ENCODE measurements around the gene ENTPD6.

ENTPD6 gene

DNA sequence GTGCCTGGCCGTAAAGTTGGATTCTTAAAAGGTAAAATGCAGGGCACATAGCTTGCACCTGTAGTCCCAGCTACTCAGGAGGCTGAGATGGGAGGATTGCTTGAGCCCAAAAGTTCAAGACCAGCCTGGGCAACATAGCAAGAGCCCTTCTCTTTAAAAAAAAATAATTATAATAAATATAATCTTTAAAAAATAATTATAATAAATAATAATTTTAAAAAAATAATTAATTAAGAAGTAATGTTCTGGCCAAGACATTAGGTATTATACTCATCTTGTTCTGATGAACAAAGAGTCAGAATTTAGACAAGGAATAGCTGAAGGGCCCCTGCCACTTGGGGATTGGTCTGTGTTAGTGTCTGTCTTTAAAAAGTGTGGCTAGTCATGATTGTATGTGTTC lies 13.9 kb downstream of the ENTPD6 start:
- no peak for DNase-seq (ENCODE audit: low read depth in 2 of 2)

DNA sequence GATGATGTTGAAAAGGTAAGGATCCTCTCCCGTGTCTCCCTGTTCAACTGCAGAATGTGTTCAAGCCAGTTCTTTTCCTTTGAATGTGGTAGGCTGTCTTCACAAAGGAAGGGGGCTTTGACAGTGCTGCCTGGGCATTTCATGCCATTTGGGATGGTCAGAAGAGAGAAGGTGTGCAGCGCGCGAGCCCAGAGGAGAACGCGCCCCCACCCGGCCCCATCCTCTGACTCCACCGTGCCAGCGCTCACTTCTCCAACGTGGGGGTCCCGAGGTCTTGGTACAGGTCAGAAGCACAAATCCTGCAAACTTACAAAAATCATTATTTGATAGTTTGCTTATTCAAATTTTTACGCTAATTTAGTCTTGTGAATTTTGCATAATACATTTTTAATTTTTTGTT lies 14.4 kb downstream of the ENTPD6 start:
- DNase-seq (ENCODE audit: low read depth in 2 of 2) = no peak

DNA sequence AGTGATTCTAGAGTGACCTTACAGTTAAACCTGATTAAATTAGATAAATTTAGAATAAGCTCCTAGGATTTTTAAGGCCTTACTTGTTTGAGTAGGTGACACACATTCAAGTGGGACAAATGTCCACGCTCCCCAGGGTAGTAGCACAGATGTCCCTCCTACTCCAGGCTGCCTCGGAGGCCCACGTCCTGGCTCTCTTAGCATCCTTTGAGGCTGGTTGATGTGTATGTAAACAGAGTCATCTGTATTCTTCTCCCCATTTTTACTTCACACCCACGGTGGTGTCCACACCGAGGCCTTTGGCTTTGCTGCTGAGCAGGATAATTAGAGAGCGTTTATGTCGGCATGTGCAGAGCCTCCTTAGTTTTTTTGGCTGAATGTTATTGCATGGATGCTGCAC lies 15.8 kb downstream of the ENTPD6 start:
- DNase-seq (ENCODE audit: low read depth in 2 of 2) = no peak

DNA sequence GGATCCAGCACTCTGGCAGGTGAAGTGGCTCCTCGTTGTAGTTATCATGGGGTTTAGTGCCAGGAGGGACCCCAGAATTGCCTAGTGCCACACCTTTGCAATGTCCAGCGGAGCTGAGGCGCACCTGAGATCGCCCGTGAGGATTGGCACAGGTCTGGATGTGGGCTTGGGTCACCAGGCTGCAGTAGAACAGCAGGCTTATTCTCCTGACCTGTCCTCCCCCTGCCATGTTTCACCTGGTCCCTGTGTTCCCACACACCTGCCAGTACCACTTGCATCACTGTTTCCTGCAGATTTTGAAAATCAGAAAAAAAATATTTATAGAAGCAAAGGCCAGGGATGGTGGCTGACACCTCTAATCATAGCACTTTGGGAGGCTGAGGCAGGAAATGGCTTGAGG lies 16.7 kb downstream of the ENTPD6 start:
- no peak for DNase-seq (ENCODE audit: low read depth in 2 of 2)

DNA sequence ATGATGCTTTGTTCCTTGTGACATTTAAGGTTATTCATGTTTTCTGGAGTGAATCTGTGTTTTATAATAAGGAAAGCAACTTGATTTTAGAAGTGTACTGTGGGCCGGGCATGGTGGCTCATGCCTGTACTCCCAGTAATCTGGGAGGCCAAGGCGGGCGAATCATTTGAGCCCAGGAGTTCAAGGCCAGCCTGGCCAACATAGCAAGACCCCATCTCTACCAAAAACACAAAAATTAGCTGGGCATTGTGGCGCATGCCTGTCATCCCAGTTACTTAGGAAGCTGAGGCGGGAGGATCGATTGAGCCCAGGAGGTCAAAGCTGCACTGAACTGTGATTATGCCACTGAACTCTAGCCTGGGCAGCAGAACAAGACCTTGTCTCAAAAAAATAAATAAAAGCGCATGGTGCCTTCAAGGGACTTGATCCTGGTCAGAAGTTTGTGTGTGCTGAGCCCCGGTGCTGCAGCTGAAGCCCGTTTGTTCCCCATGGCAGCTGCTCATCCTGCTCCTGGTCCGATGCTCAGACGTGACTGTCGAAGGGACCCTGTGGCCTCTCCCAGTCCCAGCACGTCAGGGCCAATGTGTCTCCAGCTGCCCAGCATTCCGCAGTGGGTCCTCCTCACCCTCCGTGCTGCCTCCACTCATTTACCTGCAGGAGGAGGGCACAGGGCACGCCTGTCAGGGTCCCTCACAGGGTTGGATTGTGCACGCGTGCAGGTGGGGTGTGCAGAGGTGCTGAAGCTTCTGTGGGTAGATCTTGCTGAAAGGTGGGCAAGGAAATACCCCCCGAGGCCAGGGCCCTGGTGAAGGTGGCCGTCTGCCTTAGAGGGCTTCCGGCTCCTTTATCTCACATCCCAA lies 18.3 kb downstream of the ENTPD6 start:
- DNase-seq (ENCODE audit: low read depth in 2 of 2) = no peak

DNA sequence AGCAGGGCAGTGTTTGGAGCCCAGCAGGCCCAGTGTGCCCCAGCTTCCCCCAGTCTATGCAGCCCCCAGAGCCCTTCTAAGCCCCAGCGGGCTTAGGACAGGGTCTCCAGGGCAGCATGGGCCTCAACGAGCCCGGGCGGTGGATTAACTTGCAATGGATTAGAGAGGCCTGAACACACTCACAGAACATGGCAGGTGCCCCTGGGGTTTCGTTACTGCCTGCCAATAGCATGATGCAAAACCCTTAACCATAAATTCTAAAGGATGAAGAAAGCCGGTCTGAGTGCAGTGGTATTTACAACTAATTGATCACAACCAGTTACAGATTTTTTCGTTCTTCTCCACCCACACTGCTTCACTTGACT lies 18.9 kb downstream of the ENTPD6 start:
- DNase-seq (ENCODE audit: low read depth in 2 of 2) = no peak

DNA sequence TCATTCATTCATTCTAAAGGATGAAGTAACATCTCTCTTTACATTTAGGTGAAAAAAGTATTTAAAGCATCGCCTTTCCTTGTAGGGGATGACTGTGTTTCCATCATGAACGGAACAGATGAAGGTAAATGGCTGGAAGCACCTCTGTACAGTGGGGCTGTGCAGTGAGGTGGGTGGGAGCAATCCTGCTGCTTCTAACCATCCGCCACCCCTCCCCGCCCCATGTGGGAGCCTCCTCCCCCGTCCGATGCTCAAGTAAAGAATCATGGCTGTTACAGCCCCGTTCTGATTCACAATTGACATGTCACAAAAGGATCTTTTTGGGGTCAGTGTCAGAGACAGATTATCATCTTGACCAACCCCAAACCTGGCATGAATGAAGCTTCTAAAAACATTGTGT lies 19.3 kb downstream of the ENTPD6 start:
- no peak for DNase-seq (ENCODE audit: low read depth in 2 of 2)

DNA sequence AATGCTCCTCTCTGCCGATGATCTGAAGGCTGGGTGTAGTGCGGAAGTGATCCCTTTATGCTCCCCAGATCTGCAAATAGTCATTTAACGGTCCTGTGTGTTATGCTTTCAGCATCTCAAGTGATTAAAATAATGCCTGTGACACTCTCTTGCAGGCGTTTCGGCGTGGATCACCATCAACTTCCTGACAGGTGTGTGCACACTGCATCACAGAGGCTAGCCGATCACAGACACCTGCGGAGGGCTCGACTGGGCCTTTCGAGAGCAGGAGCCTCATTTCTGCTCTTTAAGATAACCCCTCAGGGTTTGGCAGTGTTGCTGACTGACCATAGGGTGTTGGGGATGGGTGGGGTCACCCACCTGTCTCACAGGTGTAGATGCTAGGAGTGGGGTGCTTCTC lies 20.0 kb downstream of the ENTPD6 start:
- no peak for DNase-seq (ENCODE audit: low read depth in 2 of 2)

DNA sequence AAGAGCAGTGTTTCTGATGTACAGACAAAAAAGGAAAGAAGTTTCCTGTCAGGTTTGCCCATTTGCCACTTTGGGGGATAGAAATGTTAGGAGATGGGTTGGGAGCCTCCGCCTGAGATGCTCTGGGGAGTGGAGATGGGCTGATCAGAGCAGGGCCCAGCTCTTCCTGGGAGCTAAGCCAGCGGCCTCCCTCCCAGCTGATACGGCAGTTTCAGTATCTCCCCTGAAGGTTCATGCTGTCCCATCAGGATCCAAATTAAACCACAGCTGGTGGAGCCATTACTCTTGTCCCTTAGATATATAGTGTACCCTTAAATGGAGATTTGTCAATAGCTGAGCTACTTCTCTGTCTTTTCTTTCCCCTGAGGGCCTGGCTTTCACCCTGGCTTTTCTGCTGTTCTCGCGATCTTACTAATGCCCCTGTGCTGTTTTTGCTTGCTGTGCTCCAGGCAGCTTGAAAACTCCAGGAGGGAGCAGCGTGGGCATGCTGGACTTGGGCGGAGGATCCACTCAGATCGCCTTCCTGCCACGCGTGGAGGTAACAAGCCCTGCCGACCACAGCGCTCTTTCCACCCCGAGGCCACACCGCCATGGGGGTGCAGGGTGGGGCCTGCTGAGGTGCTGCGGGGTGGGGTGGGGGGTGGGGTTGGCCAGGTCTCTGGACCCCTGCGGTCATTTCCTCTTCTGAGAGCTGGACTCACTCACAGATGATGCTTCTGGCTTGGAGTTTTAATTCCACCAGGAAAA lies 20.9 kb downstream of the ENTPD6 start:
- no peak for DNase-seq (ENCODE audit: low read depth in 2 of 2)

DNA sequence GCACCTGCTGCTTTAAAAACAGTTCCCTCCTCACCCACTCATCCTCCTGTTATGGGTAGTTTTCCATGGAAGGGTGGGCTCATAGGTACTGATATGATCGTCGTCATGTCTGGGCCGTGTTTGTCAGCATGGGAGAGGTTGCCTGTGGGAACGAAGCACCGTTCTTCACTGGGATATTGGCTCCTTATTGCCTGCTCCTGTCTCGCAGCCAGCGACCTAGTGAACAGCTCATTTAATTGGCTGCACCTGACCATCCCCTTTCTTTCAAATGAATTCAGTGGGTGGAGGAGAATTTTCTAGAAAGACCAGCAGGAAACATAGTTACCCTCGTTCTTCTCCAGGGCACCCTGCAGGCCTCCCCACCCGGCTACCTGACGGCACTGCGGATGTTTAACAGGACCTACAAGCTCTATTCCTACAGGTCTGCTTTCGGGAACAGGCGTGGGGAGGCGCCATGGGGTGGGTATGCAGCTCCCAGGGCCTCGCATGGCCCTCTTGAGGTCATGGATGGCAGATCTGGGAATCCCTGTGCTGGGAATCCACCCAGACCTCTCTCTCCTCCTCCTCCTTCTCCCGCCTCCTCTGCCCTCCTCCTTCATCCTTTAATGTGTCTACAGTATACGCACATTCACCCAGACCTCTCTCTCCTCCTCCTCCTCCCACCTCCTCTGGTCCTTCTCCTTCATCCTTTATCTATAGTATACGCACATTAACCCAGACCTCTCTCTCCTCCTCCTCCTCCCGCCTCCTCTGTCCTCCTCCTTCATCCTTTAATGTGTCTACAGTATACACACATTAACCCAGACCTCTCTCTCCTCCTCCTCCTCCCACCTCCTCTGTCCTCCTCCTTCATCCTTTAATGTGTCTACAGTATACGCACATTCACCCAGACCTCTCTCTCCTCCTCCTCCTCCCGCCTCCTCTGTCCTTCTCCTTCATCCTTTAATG lies 21.9 kb downstream of the ENTPD6 start:
- no peak for DNase-seq (ENCODE audit: low read depth in 2 of 2)

DNA sequence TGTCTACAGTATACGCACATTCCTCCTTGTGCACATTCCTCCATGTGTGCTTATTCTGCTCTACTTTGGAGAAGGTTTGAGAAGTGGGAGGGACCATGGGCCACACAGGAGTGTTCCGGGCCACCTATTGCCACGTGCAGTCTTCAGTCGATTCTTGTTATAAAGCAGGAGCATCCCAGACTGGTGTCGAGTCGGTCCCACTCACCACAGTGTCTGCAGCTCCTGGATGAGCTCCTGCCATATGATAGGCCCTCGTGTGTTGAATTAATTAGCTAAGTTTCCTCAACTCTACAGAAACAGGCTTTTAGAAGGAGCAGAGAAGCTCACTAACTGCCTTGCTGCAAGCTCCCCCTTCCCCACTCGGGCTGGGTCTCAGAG lies 22.6 kb downstream of the ENTPD6 start:
- no peak for DNase-seq (ENCODE audit: low read depth in 2 of 2)

DNA sequence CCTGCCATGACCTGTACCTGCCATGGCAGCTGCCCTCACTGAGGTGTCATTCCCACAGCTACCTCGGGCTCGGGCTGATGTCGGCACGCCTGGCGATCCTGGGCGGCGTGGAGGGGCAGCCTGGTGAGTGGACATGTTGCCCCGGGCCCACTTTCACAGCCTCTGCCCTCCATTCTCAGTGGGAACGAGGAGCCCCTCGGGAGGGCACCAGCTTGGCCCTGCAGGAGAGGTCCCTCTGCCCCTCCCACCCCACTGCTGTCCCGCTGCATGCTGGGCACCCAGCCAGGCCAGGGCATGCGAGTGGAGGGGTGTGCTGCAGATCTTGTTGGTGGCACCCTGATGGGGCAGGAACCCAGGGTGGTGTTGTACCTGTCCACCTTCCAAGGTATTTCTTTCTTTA lies 23.0 kb downstream of the ENTPD6 start:
- no peak for DNase-seq (ENCODE audit: low read depth in 2 of 2)

DNA sequence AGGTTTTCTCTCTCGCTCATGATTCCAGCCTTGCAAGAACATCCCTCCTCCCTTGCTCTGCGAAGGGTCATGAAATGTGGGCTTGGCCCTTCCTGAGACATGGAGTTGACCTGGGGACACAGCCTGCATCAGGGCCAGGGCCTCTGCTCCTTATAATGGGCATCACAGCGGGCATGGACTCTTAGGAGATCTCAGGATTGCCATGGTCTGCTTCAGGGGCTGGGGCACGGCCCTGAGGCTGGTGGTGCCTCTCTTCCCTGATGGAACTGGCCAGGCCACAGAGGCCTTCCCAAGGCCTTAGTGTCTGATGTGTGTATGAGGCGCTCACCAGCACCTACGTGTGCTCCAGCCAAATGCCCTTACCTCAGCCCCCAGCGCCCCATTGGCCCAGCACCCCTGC lies 23.9 kb downstream of the ENTPD6 start:
- no peak for DNase-seq (ENCODE audit: low read depth in 2 of 2)

DNA sequence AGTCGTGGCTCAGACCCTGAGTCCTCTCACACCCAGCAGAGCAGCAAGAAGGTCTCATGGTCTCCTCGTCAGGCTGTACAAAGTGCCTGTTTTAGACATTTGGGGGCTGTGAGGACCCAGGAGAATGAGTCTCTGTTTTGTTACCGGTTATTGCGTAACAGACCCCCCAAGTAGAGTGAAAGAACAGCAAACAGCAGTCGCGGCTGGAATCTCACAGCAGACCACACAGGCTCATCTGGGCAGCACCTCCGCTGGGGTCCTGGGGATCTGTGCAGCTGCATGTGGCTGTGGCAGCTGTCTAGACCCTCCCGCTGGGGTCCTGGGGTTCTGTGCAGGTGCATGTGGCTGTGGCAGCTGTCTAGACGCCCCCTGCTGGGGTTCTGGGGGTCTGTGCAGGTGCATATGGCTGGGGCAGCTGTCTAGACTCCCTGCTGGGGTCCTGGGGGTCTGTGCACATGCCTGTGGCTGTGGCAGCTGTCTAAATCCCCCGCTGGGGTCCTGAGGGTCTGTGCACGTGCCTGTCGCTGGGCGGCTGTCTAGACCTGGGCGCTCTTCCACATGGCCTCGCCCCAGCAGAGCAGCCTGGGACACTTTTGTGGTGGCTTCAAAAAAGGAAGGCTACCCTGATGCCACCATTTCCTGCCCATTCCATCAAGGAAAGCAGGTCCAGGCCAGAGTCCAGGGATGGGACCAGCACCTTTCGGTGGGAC lies 24.7 kb downstream of the ENTPD6 start:
- no peak for DNase-seq (ENCODE audit: low read depth in 2 of 2)

DNA sequence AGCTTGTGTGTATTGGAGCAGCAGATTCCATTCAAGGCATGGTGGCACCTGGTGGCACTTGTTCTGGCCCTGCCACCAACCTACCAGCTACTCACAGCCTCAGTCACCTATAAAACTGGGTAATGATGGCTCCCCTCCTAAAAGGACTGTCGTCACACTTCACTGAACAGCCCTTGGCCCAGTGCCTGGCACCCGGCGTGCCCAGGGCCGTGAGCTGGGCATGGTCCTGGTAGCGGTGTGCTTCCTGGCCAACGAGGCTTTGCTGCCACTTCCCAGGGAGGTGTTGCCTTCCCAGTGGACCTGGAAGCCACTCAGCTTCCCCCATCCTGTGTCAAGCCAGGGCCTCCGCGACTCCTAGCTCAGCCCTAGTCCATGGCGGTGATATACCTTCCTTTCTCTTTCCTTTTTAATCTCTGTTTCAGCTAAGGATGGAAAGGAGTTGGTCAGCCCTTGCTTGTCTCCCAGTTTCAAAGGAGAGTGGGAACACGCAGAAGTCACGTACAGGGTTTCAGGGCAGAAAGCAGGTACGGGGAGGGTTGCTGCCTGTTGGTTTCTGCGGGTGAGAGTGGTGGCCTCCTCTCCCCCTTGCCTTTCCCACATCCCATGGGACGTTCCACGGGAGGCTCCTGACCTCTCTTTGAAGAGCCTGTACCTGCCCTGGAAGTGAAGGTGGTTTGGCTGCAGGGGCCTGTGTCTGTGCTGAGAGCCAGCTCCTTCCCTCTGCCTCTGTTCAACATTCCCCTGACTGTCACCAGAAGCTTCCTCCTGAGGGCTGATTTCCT lies 25.5 kb downstream of the ENTPD6 start:
- no peak for DNase-seq (ENCODE audit: low read depth in 2 of 2)

DNA sequence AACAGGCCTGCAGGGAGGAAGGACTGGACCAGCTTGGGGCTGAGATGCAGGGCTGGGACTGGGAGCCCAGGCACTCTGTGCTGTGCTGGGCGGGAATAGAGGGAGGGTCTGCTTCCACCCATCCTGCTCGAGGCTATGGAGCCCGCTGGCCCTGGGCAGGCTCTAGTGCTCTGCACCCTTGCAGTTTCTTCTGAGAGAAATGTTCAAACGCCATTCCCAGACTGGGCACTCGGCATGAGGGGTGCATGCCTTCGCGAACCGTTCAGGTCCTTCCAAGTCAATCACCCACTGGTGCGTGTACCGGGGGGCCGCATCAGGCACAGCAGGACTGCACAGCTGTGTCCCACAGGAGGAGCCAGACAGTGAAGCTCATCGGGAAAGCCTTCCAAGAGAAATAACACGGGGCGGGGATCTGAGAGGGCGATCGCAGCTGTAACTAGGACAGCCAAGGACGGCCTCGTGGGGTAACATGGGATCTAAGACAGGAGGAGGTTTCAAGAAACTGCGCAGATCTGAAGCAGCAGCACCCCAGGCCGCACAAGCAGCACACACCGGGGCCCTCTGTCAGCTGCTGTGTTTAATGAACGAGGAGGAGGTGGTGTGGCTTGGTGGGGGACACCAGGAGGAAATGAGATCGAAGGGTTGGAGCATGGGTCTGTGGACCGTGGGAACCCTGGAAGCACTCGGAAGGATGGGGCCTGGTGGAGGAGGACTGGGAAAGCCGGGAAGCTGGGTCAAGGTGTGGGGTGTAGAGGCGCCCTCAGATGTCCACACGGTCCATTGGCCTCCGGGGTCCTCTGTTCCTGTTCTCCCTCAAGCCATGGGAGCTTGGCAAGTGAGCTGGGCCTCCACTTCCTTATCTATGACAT lies 26.3 kb downstream of the ENTPD6 start:
- no peak for DNase-seq (ENCODE audit: low read depth in 2 of 2)

DNA sequence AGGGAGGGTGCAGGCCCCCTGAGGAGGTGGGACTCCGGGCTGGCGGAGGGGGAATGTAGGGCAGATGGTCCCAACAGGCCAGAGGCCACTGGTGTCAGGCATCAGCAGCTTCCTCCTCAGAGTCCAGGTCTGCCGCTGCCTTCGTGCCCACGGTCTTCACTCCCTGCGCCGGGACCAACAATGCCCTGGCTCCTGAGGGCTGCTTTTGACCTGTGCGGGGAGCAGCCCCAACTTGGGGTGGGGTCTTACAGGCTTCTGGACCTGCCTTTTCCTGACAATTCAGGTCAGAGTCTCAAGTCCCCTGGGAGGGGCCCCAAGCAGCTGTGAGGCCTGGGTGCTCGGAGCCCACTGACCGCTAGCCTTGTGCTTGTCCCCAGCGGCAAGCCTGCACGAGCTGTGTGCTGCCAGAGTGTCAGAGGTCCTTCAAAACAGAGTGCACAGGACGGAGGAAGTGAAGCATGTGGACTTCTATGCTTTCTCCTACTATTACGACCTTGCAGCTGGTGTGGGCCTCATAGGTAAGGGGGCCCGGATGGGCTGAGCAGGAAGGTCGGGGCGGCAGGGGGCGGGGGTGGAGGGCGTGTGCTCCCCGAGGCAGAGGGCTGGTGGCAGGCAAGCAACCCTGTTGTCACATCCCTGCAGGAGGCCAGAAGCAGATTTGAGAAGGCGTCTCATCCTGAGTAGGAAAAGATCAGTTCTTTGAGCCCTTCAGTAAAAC lies 27.1 kb downstream of the ENTPD6 start:
- DNase-seq (ENCODE audit: low read depth in 2 of 2) = no peak

DNA sequence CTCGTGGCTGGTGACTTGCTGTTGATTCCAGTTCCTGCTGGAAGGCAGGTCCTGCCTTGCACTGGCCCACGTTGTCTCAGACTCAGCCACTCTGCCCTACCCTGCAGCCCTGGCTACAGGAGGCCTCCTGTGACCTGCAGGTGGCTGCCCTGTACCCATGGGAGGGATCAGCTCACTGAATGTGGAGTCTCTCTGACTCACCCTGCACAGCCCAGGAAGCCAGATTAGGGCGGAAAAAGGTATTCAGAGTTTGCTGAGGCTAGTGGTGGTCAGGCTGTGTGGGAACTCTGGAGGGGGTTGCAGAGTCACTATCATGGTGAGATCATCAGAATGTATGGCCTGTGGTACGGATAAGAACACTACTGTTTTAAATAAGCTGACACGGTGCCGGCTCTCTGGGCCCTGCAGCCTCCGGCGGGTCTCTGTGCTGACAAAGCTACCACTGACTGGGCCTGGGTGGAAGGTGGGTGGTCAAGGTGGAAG lies 27.7 kb downstream of the ENTPD6 start:
- peak; percentile 33 to 48 for DNase-seq (ENCODE audit: low read depth in 2 of 2)

All from stimulated activated CD4-positive, alpha-beta T cell treated with anti-CD3 and anti-CD28 coated beads, Interleukin-4, amount 100 ng/mL, for 48 hours (primary cell).